ENCODE measurements around the gene FUCA1. TPM values are rescaled to one million over a fixed set of nuclear protein-coding genes. Genes with fewer than 3 reads are reported as not detected.

Gene FUCA1
- total and polyA plus RNA-seq, 3 experiments from 2014 or later, result 14.1 to 17.2 (median 15.7) TPM

DNA sequence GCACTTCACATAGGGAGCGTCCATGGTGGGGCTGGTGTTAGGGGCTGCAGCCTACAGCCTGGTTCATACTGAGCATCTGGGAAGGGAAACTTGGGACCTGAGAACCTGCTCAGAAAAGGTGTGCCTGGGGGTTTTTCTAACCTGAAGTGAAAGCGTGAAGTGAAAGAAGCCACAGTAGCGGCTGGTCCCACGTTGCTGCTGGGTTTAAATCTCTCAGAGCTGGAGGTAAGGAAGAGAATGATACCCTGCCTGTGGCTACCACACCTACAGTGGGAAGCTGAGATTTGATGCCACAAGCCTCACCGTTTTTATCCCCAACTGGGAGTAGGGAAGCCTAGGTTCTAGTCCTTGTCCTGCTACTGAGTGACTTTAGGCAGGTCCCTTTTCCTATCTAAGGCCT, 21.0 kb upstream of the FUCA1 start:
- H3K4me3 Mint-ChIP-seq, result no peak overlapping the region
- H3K4me1 Mint-ChIP-seq, result peaks cover 0 to 3% (median 0%) of the 10 kb centered on the region in 3 donors
- Histone ChIP-seq H3K27me3 (ENCODE audit: insufficient read depth, low read length, poor library complexity, severe bottlenecking) (no peaks in the 10 kb centered on the region), H3K4me3 (ENCODE audit: low read length) (no peak overlapping the region), H3K4me1 (ENCODE audit: insufficient read depth, low read length) (no peaks in the 10 kb centered on the region), H3K27ac (ENCODE audit: low read depth, low read length) (no peak overlapping the region), H3K9me3 (ENCODE audit: low read length) (no peaks in the 10 kb centered on the region), H3K36me3 (ENCODE audit: insufficient read depth, low read length) (no peaks in the 10 kb centered on the region)
- DNase-seq, result no peak
- no peak overlapping the region for H3K27ac Mint-ChIP-seq
- no peaks in the 10 kb centered on the region for H3K27me3 Mint-ChIP-seq
- H3K36me3 Mint-ChIP-seq, result peaks cover 0 to 8% (median 0%) of the 10 kb centered on the region in 3 donors
- ChIA-PET POLR2A (interaction anchor here (0.6 kb wide), 1 partner anchor 73 kb away, joined by 5 read pairs; no protein-coding TSS in a partner anchor), CTCF (no interaction called here)
- no peaks in the 10 kb centered on the region for H3K9me3 Mint-ChIP-seq

DNA sequence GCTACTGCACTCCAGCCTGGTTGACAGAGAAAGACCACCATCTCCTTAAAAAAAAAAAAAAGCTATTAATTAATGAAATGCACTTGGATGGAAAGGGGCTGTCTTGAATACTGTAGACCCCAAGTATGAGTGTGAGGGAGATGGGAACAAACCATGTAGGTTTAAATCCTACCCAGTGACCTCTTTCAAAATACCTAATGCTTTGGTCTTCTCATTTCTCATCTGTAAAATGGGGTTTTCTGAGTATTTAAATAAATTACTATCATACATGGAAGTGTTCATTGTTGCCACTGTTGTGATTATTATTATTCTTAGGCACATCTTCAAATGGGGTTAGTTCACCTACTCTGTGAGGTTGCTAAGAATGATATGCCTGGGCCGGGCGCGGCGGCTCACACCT, 17.1 kb upstream of the FUCA1 start:
- Mint-ChIP-seq H3K27ac (no peak overlapping the region), H3K4me3 (peak overlapping the region in 1 of 7 donors; percentile 11), H3K27me3 (no peaks in the 10 kb centered on the region), H3K4me1 (no peaks in the 10 kb centered on the region), H3K36me3 (peaks cover 0 to 3% (median 0%) of the 10 kb centered on the region in 3 donors), H3K9me3 (peaks cover 0 to 1% (median 0%) of the 10 kb centered on the region in 5 donors)
- no peaks in the 10 kb centered on the region for H3K9me3 ChIP-seq (ENCODE audit: low read length)
- ChIA-PET POLR2A (interaction anchor here (0.6 kb wide), 1 partner anchor 11 kb away, joined by 3 read pairs; no protein-coding TSS in a partner anchor), CTCF (no interaction called here)
- no peak overlapping the region for H3K27ac ChIP-seq (ENCODE audit: low read depth, low read length)
- H3K27me3 ChIP-seq (ENCODE audit: insufficient read depth, low read length, poor library complexity, severe bottlenecking), result no peaks in the 10 kb centered on the region
- H3K4me1 ChIP-seq (ENCODE audit: insufficient read depth, low read length), result no peaks in the 10 kb centered on the region
- H3K36me3 ChIP-seq (ENCODE audit: insufficient read depth, low read length), result no peaks in the 10 kb centered on the region
- H3K4me3 ChIP-seq (ENCODE audit: low read length), result no peak overlapping the region
- DNase-seq, result no peak

DNA sequence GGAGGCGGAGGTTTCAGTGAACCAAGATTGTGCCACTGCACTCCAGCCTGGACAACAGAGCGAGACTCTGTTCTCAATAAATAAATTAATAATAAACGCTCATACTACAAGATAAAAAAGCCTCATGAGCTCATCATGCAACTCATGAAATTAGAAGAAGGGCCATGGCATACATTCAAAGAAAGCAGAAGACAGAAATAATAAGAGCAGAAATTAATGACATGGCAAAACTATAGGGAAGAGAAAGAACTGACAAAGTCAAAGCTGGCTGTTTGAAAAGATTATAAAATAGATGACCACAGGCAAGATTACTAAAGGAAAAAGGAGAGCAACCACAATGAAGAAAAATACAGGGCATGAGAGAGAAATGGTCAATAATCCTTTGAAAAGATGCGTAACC, 14.7 kb upstream of the FUCA1 start:
- Histone ChIP-seq H3K27ac (ENCODE audit: low read depth, low read length) (no peak overlapping the region), H3K4me3 (ENCODE audit: low read length) (no peak overlapping the region), H3K27me3 (ENCODE audit: insufficient read depth, low read length, poor library complexity, severe bottlenecking) (no peaks in the 10 kb centered on the region), H3K36me3 (ENCODE audit: insufficient read depth, low read length) (no peaks in the 10 kb centered on the region), H3K9me3 (ENCODE audit: low read length) (peaks cover 15% of the 10 kb centered on the region), H3K4me1 (ENCODE audit: insufficient read depth, low read length) (no peaks in the 10 kb centered on the region)
- peaks cover 7 to 20% (median 7%) of the 10 kb centered on the region in 3 donors for H3K36me3 Mint-ChIP-seq
- CTCF ChIA-PET, result interaction anchor here (0.8 kb wide), 1 partner anchor 22 kb away, joined by 3 read pairs; no protein-coding TSS in a partner anchor
- POLR2A ChIA-PET, result interaction anchor here (0.6 kb wide), 1 partner anchor 34 kb away, joined by 3 read pairs; no protein-coding TSS in a partner anchor
- no peaks in the 10 kb centered on the region for H3K4me1 Mint-ChIP-seq
- H3K9me3 Mint-ChIP-seq, result peaks cover 0 to 24% (median 16%) of the 10 kb centered on the region in 5 donors
- DNase-seq, result no peak
- H3K27ac Mint-ChIP-seq, result peak overlapping the region in 2 of 8 donors; percentile 18 to 51
- no peak overlapping the region for H3K4me3 Mint-ChIP-seq
- H3K27me3 Mint-ChIP-seq, result peaks cover 1 to 3% of the 10 kb centered on the region in 2 donors

DNA sequence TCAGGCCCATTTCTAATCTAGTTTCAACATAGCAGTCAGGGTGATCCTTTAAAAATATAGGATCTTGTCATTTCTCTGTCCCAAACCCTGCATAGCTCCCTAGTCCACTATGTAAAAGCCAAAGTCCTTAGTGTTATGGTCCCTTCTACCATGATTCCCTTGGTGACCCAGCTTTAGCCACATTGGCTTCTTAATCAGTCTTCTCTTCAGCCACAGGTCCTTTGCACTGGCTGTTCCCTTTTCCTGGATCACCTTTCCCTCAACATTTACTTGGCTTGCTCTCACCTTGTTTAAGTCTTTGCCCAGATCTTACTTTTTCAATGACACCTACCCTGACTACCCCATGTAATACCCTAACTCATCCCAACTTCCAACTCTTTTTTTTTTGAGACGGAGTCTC, 11.7 kb upstream of the FUCA1 start:
- H3K27ac Mint-ChIP-seq, result peak overlapping the region in 1 of 8 donors; percentile 90

DNA sequence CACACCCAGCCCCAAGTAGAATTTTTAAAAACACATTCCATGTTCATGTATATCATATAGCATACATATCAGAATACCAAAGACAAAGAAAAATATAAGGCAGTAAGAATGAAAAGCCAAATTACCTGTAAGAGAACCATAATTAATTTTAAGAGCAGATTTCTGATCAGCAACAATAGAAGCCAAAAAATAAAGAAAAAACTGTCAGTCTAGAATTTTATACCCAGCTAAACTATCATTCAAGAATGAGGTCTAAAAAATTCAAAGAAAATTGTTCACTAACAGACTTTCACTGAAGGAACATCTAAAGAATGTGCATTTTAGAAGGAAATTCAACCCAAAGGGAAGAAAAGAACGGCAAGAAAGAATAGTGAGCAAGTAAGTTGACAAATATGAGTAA, 10.6 kb upstream of the FUCA1 start:
- POLR2A ChIA-PET, result no interaction called here
- DNase-seq, result no peak
- H3K4me1 Mint-ChIP-seq, result no peaks in the 10 kb centered on the region
- peaks cover 1 to 7% of the 10 kb centered on the region in 2 donors for H3K27me3 Mint-ChIP-seq
- Histone ChIP-seq H3K4me1 (ENCODE audit: insufficient read depth, low read length) (no peaks in the 10 kb centered on the region), H3K9me3 (ENCODE audit: low read length) (peaks cover 15% of the 10 kb centered on the region), H3K27ac (ENCODE audit: low read depth, low read length) (no peak overlapping the region), H3K27me3 (ENCODE audit: insufficient read depth, low read length, poor library complexity, severe bottlenecking) (no peaks in the 10 kb centered on the region), H3K36me3 (ENCODE audit: insufficient read depth, low read length) (no peaks in the 10 kb centered on the region), H3K4me3 (ENCODE audit: low read length) (no peak overlapping the region)
- CTCF ChIA-PET, result no interaction called here
- no peak overlapping the region for H3K4me3 Mint-ChIP-seq
- peaks cover 9 to 27% (median 10%) of the 10 kb centered on the region in 3 donors for H3K36me3 Mint-ChIP-seq
- peaks cover 4 to 33% (median 23%) of the 10 kb centered on the region in 5 donors for H3K9me3 Mint-ChIP-seq
- no peak overlapping the region for H3K27ac Mint-ChIP-seq

More for the DNA sequence above, 11.7 kb upstream of the FUCA1 start:
- H3K4me1 ChIP-seq (ENCODE audit: insufficient read depth, low read length), result no peaks in the 10 kb centered on the region
- no peaks in the 10 kb centered on the region for H3K4me1 Mint-ChIP-seq
- ChIA-PET POLR2A (no interaction called here), CTCF (interaction anchor here (1.5 kb wide), 1 partner anchor 34 kb away, joined by 4 read pairs; no protein-coding TSS in a partner anchor)
- H3K27ac ChIP-seq (ENCODE audit: low read depth, low read length), result no peak overlapping the region
- peaks cover 1 to 7% of the 10 kb centered on the region in 2 donors for H3K27me3 Mint-ChIP-seq
- H3K27me3 ChIP-seq (ENCODE audit: insufficient read depth, low read length, poor library complexity, severe bottlenecking), result no peaks in the 10 kb centered on the region
- no peaks in the 10 kb centered on the region for H3K36me3 ChIP-seq (ENCODE audit: insufficient read depth, low read length)
- no peak overlapping the region for H3K4me3 Mint-ChIP-seq
- DNase-seq, result no peak
- no peak overlapping the region for H3K4me3 ChIP-seq (ENCODE audit: low read length)
- H3K9me3 Mint-ChIP-seq, result peaks cover 4 to 33% (median 23%) of the 10 kb centered on the region in 5 donors
- peaks cover 15% of the 10 kb centered on the region for H3K9me3 ChIP-seq (ENCODE audit: low read length)
- peaks cover 9 to 27% (median 10%) of the 10 kb centered on the region in 3 donors for H3K36me3 Mint-ChIP-seq

DNA sequence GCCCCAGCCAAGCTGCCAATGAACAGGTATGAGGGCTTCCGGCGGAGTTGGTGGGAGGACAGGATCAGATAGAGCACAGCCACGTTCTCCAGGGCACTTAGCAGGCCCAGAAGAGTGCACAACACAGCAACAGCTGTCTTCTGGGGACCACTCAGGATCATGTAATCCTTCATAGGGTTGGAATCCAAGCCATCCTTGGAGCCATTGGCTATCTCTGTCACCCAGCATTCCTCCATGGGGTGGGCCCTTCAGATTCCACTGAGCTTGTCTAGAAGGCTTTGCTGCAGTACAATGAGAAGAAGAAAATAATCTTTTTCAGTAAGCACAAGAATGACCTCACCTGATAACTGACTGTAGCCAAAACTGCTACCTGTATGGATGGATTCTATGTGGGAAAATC, 7.3 kb upstream of the FUCA1 start:
- H3K36me3 ChIP-seq (ENCODE audit: insufficient read depth, low read length), result no peaks in the 10 kb centered on the region
- no peaks in the 10 kb centered on the region for H3K27me3 ChIP-seq (ENCODE audit: insufficient read depth, low read length, poor library complexity, severe bottlenecking)
- no peak overlapping the region for H3K27ac Mint-ChIP-seq
- no peak overlapping the region for H3K4me3 Mint-ChIP-seq
- H3K4me1 Mint-ChIP-seq, result no peaks in the 10 kb centered on the region
- H3K27ac ChIP-seq (ENCODE audit: low read depth, low read length), result no peak overlapping the region
- no peak for DNase-seq
- POLR2A ChIA-PET, result no interaction called here
- CTCF ChIA-PET, result no interaction called here
- H3K9me3 Mint-ChIP-seq, result peaks cover 4 to 33% (median 23%) of the 10 kb centered on the region in 5 donors
- peaks cover 15% of the 10 kb centered on the region for H3K9me3 ChIP-seq (ENCODE audit: low read length)
- H3K27me3 Mint-ChIP-seq, result peaks cover 1 to 7% of the 10 kb centered on the region in 2 donors
- no peaks in the 10 kb centered on the region for H3K4me1 ChIP-seq (ENCODE audit: insufficient read depth, low read length)
- H3K36me3 Mint-ChIP-seq, result peaks cover 9 to 27% (median 10%) of the 10 kb centered on the region in 3 donors
- H3K4me3 ChIP-seq (ENCODE audit: low read length), result no peak overlapping the region

DNA sequence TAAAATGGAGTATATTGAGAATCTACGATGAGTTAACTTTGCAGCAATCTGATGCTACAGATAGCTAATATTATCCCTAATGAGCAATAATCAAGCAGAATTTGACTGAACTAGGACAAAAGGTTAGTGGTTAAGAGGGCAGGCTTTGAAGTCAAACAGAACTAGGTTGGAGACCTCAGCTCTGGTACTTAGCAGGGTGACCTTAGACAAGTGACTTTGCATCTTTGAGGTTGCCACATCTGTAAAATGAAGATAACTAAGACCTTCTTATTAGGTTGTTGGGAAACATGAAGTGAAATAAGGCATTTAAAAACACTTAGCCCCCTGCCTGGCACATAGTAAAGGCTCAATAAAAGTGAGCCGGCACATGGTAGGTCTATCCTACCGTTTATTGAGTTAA, 4.3 kb upstream of the FUCA1 start:
- peaks cover 3 to 6% (median 4%) of the 10 kb centered on the region in 5 donors for H3K9me3 Mint-ChIP-seq
- peaks cover 0 to 4% of the 10 kb centered on the region in 2 donors for H3K27me3 Mint-ChIP-seq
- H3K4me1 Mint-ChIP-seq, result peaks cover 9 to 12% (median 10%) of the 10 kb centered on the region in 3 donors
- H3K4me3 Mint-ChIP-seq, result peak overlapping the region in 1 of 7 donors; percentile 24
- Histone ChIP-seq H3K36me3 (ENCODE audit: insufficient read depth, low read length) (no peaks in the 10 kb centered on the region), H3K4me1 (ENCODE audit: insufficient read depth, low read length) (peaks cover 9% of the 10 kb centered on the region), H3K27me3 (ENCODE audit: insufficient read depth, low read length, poor library complexity, severe bottlenecking) (no peaks in the 10 kb centered on the region), H3K27ac (ENCODE audit: low read depth, low read length) (no peak overlapping the region), H3K9me3 (ENCODE audit: low read length) (no peaks in the 10 kb centered on the region), H3K4me3 (ENCODE audit: low read length) (no peak overlapping the region)
- H3K36me3 Mint-ChIP-seq, result peaks cover 2 to 5% (median 5%) of the 10 kb centered on the region in 3 donors
- no peak for DNase-seq
- ChIA-PET CTCF (interaction anchor here (1.1 kb wide), 1 partner anchor 62 kb away, joined by 4 read pairs; no protein-coding TSS in a partner anchor), POLR2A (no interaction called here)
- no peak overlapping the region for H3K27ac Mint-ChIP-seq

DNA sequence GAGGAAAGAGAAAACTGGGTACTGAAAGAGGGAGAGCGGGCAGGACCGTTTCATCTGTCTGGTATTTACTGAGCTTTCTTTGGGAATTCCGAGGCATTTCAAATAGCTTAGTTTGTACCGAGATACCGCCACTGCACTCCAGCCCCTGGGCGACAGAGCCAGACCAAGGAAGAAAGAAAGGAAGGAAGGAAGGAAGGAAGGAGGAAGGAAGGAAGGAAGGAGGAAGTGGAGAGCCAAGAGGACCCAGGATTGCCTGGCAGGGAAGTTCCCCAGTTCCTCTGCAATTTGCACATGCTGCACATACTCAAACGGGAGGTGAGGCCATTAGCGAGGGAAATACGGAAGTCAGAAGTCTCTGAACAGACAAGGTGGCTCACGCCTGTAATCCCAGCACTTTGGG, 961 bp upstream of the FUCA1 start:
- H3K27ac ChIP-seq (ENCODE audit: low read depth, low read length), result peak overlapping the region; percentile 54
- CTCF ChIA-PET, result interaction anchor here (0.9 to 3.8 kb wide), 7 partner anchors 43 to 97 kb away, joined by 3 to 19 read pairs (median 3); partner anchors contain the start of genes HMGCL and LYPLA2
- H3K27ac Mint-ChIP-seq, result peak overlapping the region in 5 of 8 donors; percentile 35 to 95 (median 88)

More for the DNA sequence above, 961 bp upstream of the FUCA1 start:
- no peaks in the 10 kb centered on the region for H3K9me3 Mint-ChIP-seq
- POLR2A ChIA-PET, result no interaction called here
- peak overlapping the region in 6 of 7 donors; percentile 82 to 87 (median 86) for H3K4me3 Mint-ChIP-seq
- H3K27me3 Mint-ChIP-seq, result no peaks in the 10 kb centered on the region
- peaks cover 7% of the 10 kb centered on the region for H3K36me3 ChIP-seq (ENCODE audit: insufficient read depth, low read length)
- no peaks in the 10 kb centered on the region for H3K9me3 ChIP-seq (ENCODE audit: low read length)
- DNase-seq, result no peak
- no peaks in the 10 kb centered on the region for H3K27me3 ChIP-seq (ENCODE audit: insufficient read depth, low read length, poor library complexity, severe bottlenecking)
- H3K4me1 Mint-ChIP-seq, result peaks cover 18 to 33% (median 22%) of the 10 kb centered on the region in 3 donors
- peaks cover 0 to 14% (median 0%) of the 10 kb centered on the region in 3 donors for H3K36me3 Mint-ChIP-seq
- peaks cover 22% of the 10 kb centered on the region for H3K4me1 ChIP-seq (ENCODE audit: insufficient read depth, low read length)
- peak overlapping the region; percentile 40 for H3K4me3 ChIP-seq (ENCODE audit: low read length)

Data from CD8-positive, alpha-beta memory T cell (primary cell).